SK-N-SH (cell line): Measurements from ENCODE around the gene TLDC2. TPM values are rescaled to one million over a fixed set of nuclear protein-coding genes. Genes with fewer than 3 reads are reported as not detected.
A peak's percentile ranks its signal among the peaks of the same experiment; 100 is the strongest.

ENCODE experiments used
- CTCF ChIA-PET: fragments of 300-600, 350-600 bp; formaldehyde crosslinking; extraction: SDS; loops from one replicate; lab custom pipeline; 2021; lab: Yijun Ruan, JAX
- POLR2A ChIA-PET: fragments of 350-600 bp; sonication (Branson Sonifier 250); formaldehyde crosslinking; extraction: SDS; loops from one replicate; lab custom pipeline; 2020; ENCODE audit warnings: antibody characterized with exemption, inconsistent platforms; lab: Yijun Ruan, JAX
- DNase-seq: peaks from one replicate; pipeline ENCODE4 v3.0.0; 2012
- H2AFZ ChIP-seq: fragments of 200-600 bp; sonication (generic); 2 replicates; pipeline ENCODE4 v1.8.1; 2016; ENCODE audit warnings: antibody characterized with exemption, mild to moderate bottlenecking, low read depth
- H3F3A ChIP-seq: fragments of 200-600 bp; sonication (generic); replicated peaks from 2 replicates; pipeline ENCODE3; 2016; ENCODE audit warnings: antibody characterized with exemption, mild to moderate bottlenecking; ENCODE audit not compliant: insufficient read depth
- H3K27ac ChIP-seq, 2 experiments: fragments of 200-500 bp in 1 of 2; fragments of 200-600 bp in 1 of 2; sonication (Bioruptor generic) in 1 of 2; sonication (generic), shearing (Covaris generic) in 1 of 2; 2 replicates each; pipeline versions ENCODE4 v1.5.1 to v1.6.1; 2014 to 2016; ENCODE audit warnings: low read depth in 2 of 2, inconsistent platforms in 1 of 2, low read length in 1 of 2, mild to moderate bottlenecking in 1 of 2, mixed read lengths in 1 of 2
- H3K27me3 ChIP-seq: fragments of 200-600 bp; sonication (generic), shearing (Covaris generic); 2 replicates; pipeline ENCODE4 v1.6.1; 2016; ENCODE audit warnings: mixed run types; ENCODE audit not compliant: insufficient read depth
- H3K36me3 ChIP-seq, 2 experiments: fragments of 200-500 bp in 1 of 2; fragments of 200-600 bp in 1 of 2; sonication (Bioruptor generic) in 1 of 2; sonication (generic) in 1 of 2; replicated peaks in 1 of 2; 2 replicates each; pipeline versions ENCODE3 to v1.5.1; 2014 to 2016; ENCODE audit warnings: low read length in 1 of 2, mild to moderate bottlenecking in 1 of 2; ENCODE audit not compliant: insufficient read depth in 2 of 2, control insufficient read depth in 1 of 2
- H3K4me1 ChIP-seq, 2 experiments: fragments of 200-500 bp in 1 of 2; fragments of 200-600 bp in 1 of 2; sonication (Bioruptor generic) in 1 of 2; sonication (generic), shearing (Covaris generic) in 1 of 2; 2 replicates each; pipeline versions ENCODE4 v1.5.1 to v1.6.1; 2014 to 2016; ENCODE audit warnings: low read depth in 1 of 2, low read length in 1 of 2, mixed run types in 1 of 2; ENCODE audit not compliant: insufficient read depth in 2 of 2, control insufficient read depth in 1 of 2
- H3K4me2 ChIP-seq: fragments of 200-600 bp; sonication (generic), shearing (Covaris generic); 2 replicates; pipeline ENCODE4 v1.6.1; 2017; ENCODE audit warnings: mixed run types
- H3K4me3 ChIP-seq, 2 experiments: fragments of 200-500 bp in 1 of 2; fragments of 200-600 bp in 1 of 2; sonication (Bioruptor generic) in 1 of 2; sonication (generic), shearing (Covaris generic) in 1 of 2; 2 replicates each; pipeline versions ENCODE4 v1.5.1 to v1.8.1; 2014 to 2016; ENCODE audit warnings: low read depth in 2 of 2, inconsistent platforms in 1 of 2, low read length in 1 of 2, mild to moderate bottlenecking in 1 of 2, mixed read lengths in 1 of 2, moderate library complexity in 1 of 2
- H3K79me2 ChIP-seq: fragments of 200-600 bp; sonication (generic); 2 replicates; pipeline ENCODE4 v1.8.1; 2017; ENCODE audit warnings: mild to moderate bottlenecking; ENCODE audit not compliant: insufficient read depth
- H3K9ac ChIP-seq: fragments of 200-600 bp; sonication (generic); 2 replicates; pipeline ENCODE4 v1.6.1; 2017; ENCODE audit warnings: mixed run types
- H3K9me2 ChIP-seq: fragments of 200-600 bp; sonication (generic); 2 replicates; pipeline ENCODE4 v1.6.1; 2017; ENCODE audit warnings: mixed run types
- H3K9me3 ChIP-seq: fragments of 200-600 bp; sonication (generic); 2 replicates; pipeline ENCODE4 v1.6.1; 2017; ENCODE audit warnings: mixed run types, mild to moderate bottlenecking, moderate library complexity
- H4K20me1 ChIP-seq: fragments of 200-600 bp; sonication (generic); 2 replicates; pipeline ENCODE4 v1.6.1; 2017; ENCODE audit warnings: mild to moderate bottlenecking, mixed run types; ENCODE audit not compliant: insufficient read depth
- CTCF ChIP-seq: fragments of 200-600 bp; sonication (generic); IDR thresholded peaks from 2 replicates; pipeline ENCODE4 v1.6.1; 2017; ENCODE audit warnings: antibody characterized with exemption, mild to moderate bottlenecking, moderate library complexity
- EP300 ChIP-seq, 2 experiments: IDR thresholded peaks; 2 replicates each; pipeline versions ENCODE4 v1.4.0 to v1.6.1; 2012; ENCODE audit warnings: borderline replicate concordance in 1 of 2, low read depth in 1 of 2, low read length in 1 of 2
- FOXM1 ChIP-seq: IDR thresholded peaks from 2 replicates; pipeline ENCODE4 v1.4.0; 2012; ENCODE audit warnings: low read depth, mild to moderate bottlenecking
- MEF2A ChIP-seq: IDR thresholded peaks from 2 replicates; pipeline ENCODE4 v1.4.0; 2012; ENCODE audit warnings: low read depth, borderline replicate concordance
- MXI1 ChIP-seq: IDR thresholded peaks from 2 replicates; pipeline ENCODE4 v1.6.1; 2012; ENCODE audit warnings: mild to moderate bottlenecking, low read depth, low read length, improper control_type of control experiment
- POLR2AphosphoS5 ChIP-seq: IDR thresholded peaks from 2 replicates; pipeline ENCODE4 v1.6.1; 2012; ENCODE audit warnings: low read depth, low read length
- REST ChIP-seq: IDR thresholded peaks from 2 replicates; pipeline ENCODE4 v1.6.1; 2012; ENCODE audit warnings: mild to moderate bottlenecking, low read depth, low read length, moderate library complexity
- SIN3A ChIP-seq: IDR thresholded peaks from 2 replicates; pipeline ENCODE4 v1.6.1; 2012; ENCODE audit warnings: low read depth, mild to moderate bottlenecking, low read length, moderate library complexity, borderline replicate concordance
- USF1 ChIP-seq: IDR thresholded peaks from 2 replicates; pipeline ENCODE4 v1.4.0; 2012; ENCODE audit warnings: low read depth, borderline replicate concordance
- polyA plus RNA-seq, 3 experiments: library from polyadenylated mRNA; depleted of rRNA; stranded (reverse); fragments of >200 nt; gene quantifications; 2 replicates each; pipeline ENCODE4 v1.2.3, GENCODE V29; 2012
- TF ChIP-seq, protein P1 (sequence below): IDR thresholded peaks from 2 replicates; pipeline ENCODE4 v1.4.0; 2012; ENCODE audit warnings: low read depth, borderline replicate concordance

Gene TLDC2
- polyA plus RNA-seq, 1 of the 3 experiments (the other 2 are of a cell fraction) = 0.02 TPM

DNA sequence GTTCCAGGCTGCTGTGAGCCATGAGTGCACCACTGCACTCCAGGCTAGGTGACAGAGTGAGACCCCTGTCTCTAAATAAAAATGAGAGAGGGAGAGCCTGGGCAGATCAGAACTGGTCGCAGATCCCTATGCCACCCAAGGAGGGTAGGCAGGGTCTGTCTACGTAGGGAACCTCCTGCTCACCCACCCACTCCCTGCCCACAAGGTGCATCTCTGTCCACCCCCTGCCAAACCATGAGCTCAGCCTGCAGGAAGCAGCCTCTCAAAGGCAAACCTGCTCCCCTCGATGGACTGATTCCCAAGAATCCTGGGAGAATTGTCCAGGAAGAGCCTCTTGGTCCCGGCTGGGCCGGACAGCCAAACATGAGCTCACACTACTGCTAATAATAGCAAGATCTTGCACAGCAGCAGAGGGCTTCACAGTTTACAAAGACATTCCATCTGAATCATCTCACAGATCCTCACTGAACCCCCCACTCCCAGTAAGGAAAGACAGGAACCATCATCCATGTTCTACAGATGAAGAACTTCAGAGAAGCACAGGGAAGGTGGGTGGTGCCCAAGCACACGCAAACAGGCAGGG lies 27.8 kb upstream of the TLDC2 start (continued):
- TF ChIP-seq REST (no peak), MXI1 (no peak), FOXM1 (no peak), CTCF (no peak), POLR2AphosphoS5 (no peak), USF1 (no peak), EP300 (IDR thresholded peaks at IDR 0.05; ENCODE audit: borderline replicate concordance in 1 of 2, low read depth in 1 of 2, low read length in 1 of 2) (no peak), SIN3A (no peak)
- TF ChIP-seq, protein P1, sequence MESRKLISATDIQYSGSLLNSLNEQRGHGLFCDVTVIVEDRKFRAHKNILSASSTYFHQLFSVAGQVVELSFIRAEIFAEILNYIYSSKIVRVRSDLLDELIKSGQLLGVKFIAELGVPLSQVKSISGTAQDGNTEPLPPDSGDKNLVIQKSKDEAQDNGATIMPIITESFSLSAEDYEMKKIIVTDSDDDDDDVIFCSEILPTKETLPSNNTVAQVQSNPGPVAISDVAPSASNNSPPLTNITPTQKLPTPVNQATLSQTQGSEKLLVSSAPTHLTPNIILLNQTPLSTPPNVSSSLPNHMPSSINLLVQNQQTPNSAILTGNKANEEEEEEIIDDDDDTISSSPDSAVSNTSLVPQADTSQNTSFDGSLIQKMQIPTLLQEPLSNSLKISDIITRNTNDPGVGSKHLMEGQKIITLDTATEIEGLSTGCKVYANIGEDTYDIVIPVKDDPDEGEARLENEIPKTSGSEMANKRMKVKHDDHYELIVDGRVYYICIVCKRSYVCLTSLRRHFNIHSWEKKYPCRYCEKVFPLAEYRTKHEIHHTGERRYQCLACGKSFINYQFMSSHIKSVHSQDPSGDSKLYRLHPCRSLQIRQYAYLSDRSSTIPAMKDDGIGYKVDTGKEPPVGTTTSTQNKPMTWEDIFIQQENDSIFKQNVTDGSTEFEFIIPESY = no peak

DNA sequence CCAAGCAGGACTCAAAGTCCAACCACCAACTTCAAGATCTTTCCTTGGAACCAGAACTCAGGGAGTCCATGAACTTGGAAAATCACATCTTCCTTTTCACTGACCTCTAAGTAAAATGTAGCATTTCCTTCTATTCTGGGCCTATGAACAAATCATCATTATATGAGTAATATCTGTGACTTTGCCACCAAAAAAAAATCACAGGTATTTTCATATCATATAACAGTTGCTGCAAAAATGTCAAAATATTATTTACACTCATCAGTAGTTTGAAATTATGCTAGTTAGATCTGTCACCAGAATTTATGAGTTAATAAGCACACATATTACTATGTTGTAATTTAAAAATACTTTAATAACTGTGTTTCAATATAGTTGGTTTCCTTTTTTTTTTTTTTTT lies 27.3 kb upstream of the TLDC2 start:
- Histone ChIP-seq H3K4me1 (peaks cover 6 to 21% of the 10 kb centered on the region in 2 experiments; a peak in 2 of 4 replicates), H2AFZ (peak overlapping the region; percentile 48; the same call in 1 of the 2 replicates), H3K79me2 (peaks cover 92% of the 10 kb centered on the region), H3K4me2 (peak overlapping the region; percentile 59), H3K9ac (peak overlapping the region; percentile 57), H4K20me1 (peaks cover 12% of the 10 kb centered on the region; the same call in 1 of the 2 replicates), H3K27ac (peak overlapping the region; percentile 26 to 91; a peak in 3 of 4 replicates), H3K9me3 (no peaks in the 10 kb centered on the region), H3F3A (peaks cover 23% of the 10 kb centered on the region), H3K36me3 (no peaks in the 10 kb centered on the region), H3K4me3 (peak overlapping the region in 1 of 2 experiments; percentile 21; a peak in 1 of 4 replicates), H3K27me3 (no peaks in the 10 kb centered on the region), H3K9me2 (no peaks in the 10 kb centered on the region)
- POLR2A ChIA-PET = no interaction called here
- TF ChIP-seq MEF2A = no peak
- no peak for DNase-seq
- CTCF ChIA-PET = interaction anchor here (2.0 kb wide), 1 partner anchor 12 kb away, joined by 5 read pairs; no protein-coding TSS in a partner anchor
